ENCODE data around the gene GPR37.

The GPR37 gene

GRCh38 chr7:124791426-124791825, 25.8 kb upstream of the GPR37 start:
- H3K27me3 Mint-ChIP-seq = peaks cover 32% of the 10 kb centered on the region
- H3K9me3 Mint-ChIP-seq = no peaks in the 10 kb centered on the region
- H3K36me3 Mint-ChIP-seq (ENCODE audit: insufficient read depth) = no peaks in the 10 kb centered on the region
- DNase-seq (ENCODE audit: low spot score in 2 of 2) (no peak), ATAC-seq (replicated peaks; ENCODE audit: extremely low read depth, poor library complexity, severe bottlenecking) (no peak)
- no peaks in the 10 kb centered on the region for H3K4me1 Mint-ChIP-seq
- no peak overlapping the region for H3K27ac Mint-ChIP-seq (ENCODE audit: low read depth)
- H3K4me3 Mint-ChIP-seq = no peak overlapping the region

DNA sequence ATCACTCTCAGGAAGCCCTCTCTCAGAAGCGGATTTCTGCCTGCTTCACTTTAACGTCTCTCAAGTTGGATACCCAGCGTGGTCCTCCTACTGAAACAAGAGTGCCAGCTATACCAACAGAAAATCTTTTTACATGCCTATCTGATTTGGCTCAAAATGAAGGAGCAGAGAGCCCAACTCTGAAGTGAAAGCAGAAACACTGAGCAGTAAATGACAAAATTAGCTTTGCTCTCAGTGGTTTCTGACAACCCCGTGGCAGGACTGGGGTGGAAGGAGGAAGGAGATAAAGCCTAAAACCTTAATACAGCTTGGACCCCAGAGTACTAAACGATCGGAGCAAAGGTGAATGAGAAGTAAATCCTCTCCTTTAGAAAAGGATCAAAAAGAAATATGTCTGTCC, 25.1 kb upstream of the GPR37 start:
- no peaks in the 10 kb centered on the region for H3K4me1 Mint-ChIP-seq
- H3K27me3 Mint-ChIP-seq = peaks cover 32% of the 10 kb centered on the region
- no peak overlapping the region for H3K27ac Mint-ChIP-seq (ENCODE audit: low read depth)

DNA sequence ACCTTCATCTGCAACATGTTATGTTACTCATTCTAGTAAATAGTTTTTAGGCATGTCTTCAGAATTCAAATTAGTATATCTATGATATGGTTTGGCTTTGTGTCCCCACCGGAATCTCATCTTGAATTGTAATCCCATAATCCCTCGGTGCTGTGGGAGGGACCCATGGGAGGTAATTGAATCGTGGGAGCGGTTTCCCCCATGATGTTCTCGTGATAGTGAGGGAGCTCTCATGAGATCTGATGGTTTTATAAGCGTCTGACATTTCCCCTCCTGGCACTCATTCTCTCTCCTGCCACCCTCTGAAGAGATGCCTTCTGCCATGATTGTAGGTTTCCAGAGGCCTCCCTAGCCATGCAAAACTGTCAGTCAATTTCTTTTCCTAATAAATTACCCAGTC, 20.4 kb upstream of the GPR37 start:
- Mint-ChIP-seq H3K4me3 (no peak overlapping the region), H3K4me1 (no peaks in the 10 kb centered on the region), H3K27me3 (peaks cover 15% of the 10 kb centered on the region), H3K9me3 (no peaks in the 10 kb centered on the region), H3K36me3 (ENCODE audit: insufficient read depth) (no peaks in the 10 kb centered on the region), H3K27ac (ENCODE audit: low read depth) (no peak overlapping the region)
- DNase-seq (ENCODE audit: low spot score in 2 of 2) (no peak), ATAC-seq (replicated peaks; ENCODE audit: extremely low read depth, poor library complexity, severe bottlenecking) (no peak)

More for the DNA sequence above, 25.1 kb upstream of the GPR37 start:
- DNase-seq (ENCODE audit: low spot score in 2 of 2) = no peak
- H3K36me3 Mint-ChIP-seq (ENCODE audit: insufficient read depth) = no peaks in the 10 kb centered on the region
- ATAC-seq (replicated peaks; ENCODE audit: extremely low read depth, poor library complexity, severe bottlenecking) = no peak
- no peaks in the 10 kb centered on the region for H3K9me3 Mint-ChIP-seq
- no peak overlapping the region for H3K4me3 Mint-ChIP-seq

- H3K9me3 Mint-ChIP-seq = no peaks in the 10 kb centered on the region
- no peaks in the 10 kb centered on the region for H3K4me1 Mint-ChIP-seq
- DNase-seq (ENCODE audit: low spot score in 2 of 2) (no peak), ATAC-seq (replicated peaks; ENCODE audit: extremely low read depth, poor library complexity, severe bottlenecking) (no peak)
- H3K27me3 Mint-ChIP-seq = peaks cover 6% of the 10 kb centered on the region
- H3K4me3 Mint-ChIP-seq = no peak overlapping the region
- no peaks in the 10 kb centered on the region for H3K36me3 Mint-ChIP-seq (ENCODE audit: insufficient read depth)
- no peak overlapping the region for H3K27ac Mint-ChIP-seq (ENCODE audit: low read depth)
Observed at GRCh38 chr7:124784879-124785818, 19.6 kb upstream of the GPR37 start.

GRCh38 chr7:124783271-124783670, 17.7 kb upstream of the GPR37 start:
- no peak for DNase-seq (ENCODE audit: low spot score in 2 of 2)
- no peak for ATAC-seq (replicated peaks; ENCODE audit: extremely low read depth, poor library complexity, severe bottlenecking)
- H3K36me3 Mint-ChIP-seq (ENCODE audit: insufficient read depth) = no peaks in the 10 kb centered on the region
- H3K27ac Mint-ChIP-seq (ENCODE audit: low read depth) = no peak overlapping the region
- no peaks in the 10 kb centered on the region for H3K9me3 Mint-ChIP-seq
- peaks cover 6% of the 10 kb centered on the region for H3K27me3 Mint-ChIP-seq
- H3K4me1 Mint-ChIP-seq = no peaks in the 10 kb centered on the region
- H3K4me3 Mint-ChIP-seq = no peak overlapping the region

- Mint-ChIP-seq H3K27me3 (peaks cover 15% of the 10 kb centered on the region), H3K36me3 (ENCODE audit: insufficient read depth) (no peaks in the 10 kb centered on the region), H3K27ac (ENCODE audit: low read depth) (no peak overlapping the region), H3K4me1 (no peaks in the 10 kb centered on the region), H3K4me3 (no peak overlapping the region), H3K9me3 (no peaks in the 10 kb centered on the region)
- no peak for ATAC-seq (replicated peaks; ENCODE audit: extremely low read depth, poor library complexity, severe bottlenecking)
- no peak for DNase-seq (ENCODE audit: low spot score in 2 of 2)
Observed at GRCh38 chr7:124781907-124782734, 16.5 kb upstream of the GPR37 start.

DNA sequence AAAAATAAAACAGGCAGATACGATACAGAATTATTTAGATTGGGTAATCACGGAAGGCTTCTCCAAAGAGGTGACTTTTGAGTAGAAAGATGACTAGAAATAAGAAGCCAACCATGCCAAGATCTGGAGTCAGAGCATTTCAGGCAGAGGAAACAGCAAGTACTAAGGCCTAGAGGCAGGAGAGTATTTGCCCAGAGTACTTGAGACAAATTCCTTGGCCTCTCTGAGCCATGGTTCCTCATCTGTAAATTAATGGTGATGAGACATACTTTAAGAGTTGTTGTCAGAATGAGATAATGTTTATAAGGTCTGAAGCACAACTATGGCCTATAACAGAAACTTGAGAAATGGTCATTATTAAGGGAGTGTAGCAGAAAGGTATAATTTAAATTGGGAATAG, 15.8 kb upstream of the GPR37 start:
- no peaks in the 10 kb centered on the region for H3K36me3 Mint-ChIP-seq (ENCODE audit: insufficient read depth)
- H3K27ac Mint-ChIP-seq (ENCODE audit: low read depth) = no peak overlapping the region
- H3K9me3 Mint-ChIP-seq = no peaks in the 10 kb centered on the region
- ATAC-seq (replicated peaks; ENCODE audit: extremely low read depth, poor library complexity, severe bottlenecking) = no peak
- peaks cover 15% of the 10 kb centered on the region for H3K27me3 Mint-ChIP-seq
- H3K4me1 Mint-ChIP-seq = no peaks in the 10 kb centered on the region
- H3K4me3 Mint-ChIP-seq = no peak overlapping the region
- no peak for DNase-seq (ENCODE audit: low spot score in 2 of 2)

DNA sequence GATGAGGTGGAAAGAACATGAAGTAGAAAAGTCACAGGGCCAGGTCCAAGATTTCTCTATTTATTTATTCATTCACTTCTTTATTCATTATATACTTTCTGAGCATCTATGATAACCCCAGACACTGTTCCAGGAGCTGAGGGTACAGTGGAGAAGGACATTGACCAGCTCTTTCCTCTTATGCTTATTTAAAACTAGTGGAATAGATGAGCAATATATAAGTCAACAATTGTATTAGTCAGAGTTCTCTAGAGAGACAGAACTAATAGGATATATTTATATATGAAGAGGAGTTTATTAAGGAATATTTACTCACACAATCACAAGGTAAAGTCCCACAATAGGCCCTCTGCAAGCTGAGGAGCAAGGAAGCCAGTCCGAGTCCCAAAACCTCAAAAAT, 15.0 kb upstream of the GPR37 start:
- Mint-ChIP-seq H3K27ac (ENCODE audit: low read depth) (no peak overlapping the region), H3K4me1 (no peaks in the 10 kb centered on the region), H3K27me3 (peaks cover 15% of the 10 kb centered on the region), H3K4me3 (no peak overlapping the region), H3K36me3 (ENCODE audit: insufficient read depth) (no peaks in the 10 kb centered on the region), H3K9me3 (no peaks in the 10 kb centered on the region)
- no peak for DNase-seq (ENCODE audit: low spot score in 2 of 2)
- no peak for ATAC-seq (replicated peaks; ENCODE audit: extremely low read depth, poor library complexity, severe bottlenecking)

- Mint-ChIP-seq H3K27ac (ENCODE audit: low read depth) (no peak overlapping the region), H3K4me3 (no peak overlapping the region), H3K36me3 (ENCODE audit: insufficient read depth) (no peaks in the 10 kb centered on the region), H3K4me1 (no peaks in the 10 kb centered on the region), H3K27me3 (peaks cover 15% of the 10 kb centered on the region), H3K9me3 (no peaks in the 10 kb centered on the region)
- ATAC-seq (replicated peaks; ENCODE audit: extremely low read depth, poor library complexity, severe bottlenecking) (no peak), DNase-seq (ENCODE audit: low spot score in 2 of 2) (no peak)
Observed at GRCh38 chr7:124780056-124780455, 14.5 kb upstream of the GPR37 start.

GRCh38 chr7:124779620-124780019, 14.0 kb upstream of the GPR37 start:
- no peak overlapping the region for H3K27ac Mint-ChIP-seq (ENCODE audit: low read depth)
- H3K4me1 Mint-ChIP-seq = no peaks in the 10 kb centered on the region
- DNase-seq (ENCODE audit: low spot score in 2 of 2) (no peak), ATAC-seq (replicated peaks; ENCODE audit: extremely low read depth, poor library complexity, severe bottlenecking) (no peak)
- H3K9me3 Mint-ChIP-seq = no peaks in the 10 kb centered on the region
- H3K36me3 Mint-ChIP-seq (ENCODE audit: insufficient read depth) = no peaks in the 10 kb centered on the region
- H3K27me3 Mint-ChIP-seq = peaks cover 15% of the 10 kb centered on the region
- H3K4me3 Mint-ChIP-seq = no peak overlapping the region

GRCh38 chr7:124779194-124779593, 13.6 kb upstream of the GPR37 start:
- no peaks in the 10 kb centered on the region for H3K36me3 Mint-ChIP-seq (ENCODE audit: insufficient read depth)
- ATAC-seq (replicated peaks; ENCODE audit: extremely low read depth, poor library complexity, severe bottlenecking) (no peak), DNase-seq (ENCODE audit: low spot score in 2 of 2) (no peak)
- H3K9me3 Mint-ChIP-seq = no peaks in the 10 kb centered on the region
- H3K4me3 Mint-ChIP-seq = no peak overlapping the region
- no peak overlapping the region for H3K27ac Mint-ChIP-seq (ENCODE audit: low read depth)
- H3K4me1 Mint-ChIP-seq = no peaks in the 10 kb centered on the region
- peaks cover 15% of the 10 kb centered on the region for H3K27me3 Mint-ChIP-seq

- DNase-seq (ENCODE audit: low spot score in 2 of 2) = no peak
- H3K9me3 Mint-ChIP-seq = no peaks in the 10 kb centered on the region
Observed at GRCh38 chr7:124777268-124777667, 11.7 kb upstream of the GPR37 start.

GRCh38 chr7:124776153-124776552, 10.6 kb upstream of the GPR37 start:
- Mint-ChIP-seq H3K36me3 (ENCODE audit: insufficient read depth) (peaks cover 2% of the 10 kb centered on the region), H3K27me3 (peaks cover 25% of the 10 kb centered on the region), H3K9me3 (no peaks in the 10 kb centered on the region), H3K4me1 (no peaks in the 10 kb centered on the region), H3K27ac (ENCODE audit: low read depth) (no peak overlapping the region), H3K4me3 (no peak overlapping the region)
- ATAC-seq (replicated peaks; ENCODE audit: extremely low read depth, poor library complexity, severe bottlenecking) (no peak), DNase-seq (ENCODE audit: low spot score in 2 of 2) (no peak)

More at GRCh38 chr7:124777268-124777667, 11.7 kb upstream of the GPR37 start:
- Mint-ChIP-seq H3K4me1 (no peaks in the 10 kb centered on the region), H3K27ac (ENCODE audit: low read depth) (no peak overlapping the region), H3K4me3 (no peak overlapping the region), H3K36me3 (ENCODE audit: insufficient read depth) (peaks cover 2% of the 10 kb centered on the region), H3K27me3 (peaks cover 15% of the 10 kb centered on the region)
- ATAC-seq (replicated peaks; ENCODE audit: extremely low read depth, poor library complexity, severe bottlenecking) = no peak

Measured in central memory CD8-positive, alpha-beta T cell (primary cell).